Glomerular visceral epithelial cell (primary cell): ENCODE data around the gene OSBPL6.
"Not testable (repeated sequence)": the region's sequence is repeated elsewhere in the genome, so short reads cannot be mapped to it uniquely, and the experiment has no call there.

Experiments used
- DNase-seq: peaks from one replicate; pipeline ENCODE4 v3.0.0-alpha.2; 2016; ENCODE audit errors: extremely low spot score

OSBPL6 gene

GRCh38 chr2:178301649-178302238 lies 107.4 kb downstream of the OSBPL6 start:
- no peak for DNase-seq

- no peak for DNase-seq
These were observed 110.0 kb downstream of the OSBPL6 start for GRCh38 chr2:178304333-178304732.

GRCh38 chr2:178306352-178307073 lies 112.2 kb downstream of the OSBPL6 start:
- DNase-seq, result peak; percentile 18

GRCh38 chr2:178307650-178308049 lies 113.3 kb downstream of the OSBPL6 start:
- DNase-seq, result no peak

- DNase-seq, result no peak
These were observed 115.2 kb downstream of the OSBPL6 start for GRCh38 chr2:178309541-178309940.

- DNase-seq, result no peak
These were observed 120.8 kb downstream of the OSBPL6 start for GRCh38 chr2:178315078-178315477.

GRCh38 chr2:178315488-178315948 lies 121.2 kb downstream of the OSBPL6 start:
- no peak for DNase-seq

GRCh38 chr2:178317811-178318210 lies 123.5 kb downstream of the OSBPL6 start:
- DNase-seq, result no peak

GRCh38 chr2:178320011-178320585 lies 125.8 kb downstream of the OSBPL6 start:
- DNase-seq, result no peak

GRCh38 chr2:178322068-178322467 lies 127.8 kb downstream of the OSBPL6 start:
- DNase-seq, result no peak

- not testable (repeated sequence) for DNase-seq
These were observed 129.0 kb downstream of the OSBPL6 start for GRCh38 chr2:178323331-178323730.

GRCh38 chr2:178324077-178324476 lies 129.8 kb downstream of the OSBPL6 start:
- DNase-seq, result no peak

- no peak for DNase-seq
These were observed 131.0 kb downstream of the OSBPL6 start for GRCh38 chr2:178325268-178325667.

GRCh38 chr2:178327516-178327915 lies 133.2 kb downstream of the OSBPL6 start:
- peak; percentile 17 for DNase-seq

GRCh38 chr2:178328037-178328436 lies 133.7 kb downstream of the OSBPL6 start:
- DNase-seq, result no peak

GRCh38 chr2:178330175-178331017 lies 136.1 kb downstream of the OSBPL6 start:
- DNase-seq, result no peak

GRCh38 chr2:178331474-178332432 lies 137.4 kb downstream of the OSBPL6 start:
- DNase-seq, result no peak

- DNase-seq, result no peak
These were observed 139.5 kb downstream of the OSBPL6 start for GRCh38 chr2:178333851-178334250.

- no peak for DNase-seq
These were observed 140.9 kb downstream of the OSBPL6 start for GRCh38 chr2:178335230-178335629.

- DNase-seq, result no peak
These were observed 149.8 kb downstream of the OSBPL6 start for GRCh38 chr2:178344121-178344520.

GRCh38 chr2:178345951-178346350 lies 151.6 kb downstream of the OSBPL6 start:
- no peak for DNase-seq
